HG02885 (cell line): Measurements from ENCODE around the gene LRIG1.

Source experiments
- ATAC-seq: cut with Tn5 transposase; IDR thresholded peaks from one replicate; pipeline ENCODE4 v1.9.1; 2021; ENCODE audit warnings: mild to moderate bottlenecking; ENCODE audit not compliant: unreplicated experiment, poor library complexity

Gene LRIG1

DNA sequence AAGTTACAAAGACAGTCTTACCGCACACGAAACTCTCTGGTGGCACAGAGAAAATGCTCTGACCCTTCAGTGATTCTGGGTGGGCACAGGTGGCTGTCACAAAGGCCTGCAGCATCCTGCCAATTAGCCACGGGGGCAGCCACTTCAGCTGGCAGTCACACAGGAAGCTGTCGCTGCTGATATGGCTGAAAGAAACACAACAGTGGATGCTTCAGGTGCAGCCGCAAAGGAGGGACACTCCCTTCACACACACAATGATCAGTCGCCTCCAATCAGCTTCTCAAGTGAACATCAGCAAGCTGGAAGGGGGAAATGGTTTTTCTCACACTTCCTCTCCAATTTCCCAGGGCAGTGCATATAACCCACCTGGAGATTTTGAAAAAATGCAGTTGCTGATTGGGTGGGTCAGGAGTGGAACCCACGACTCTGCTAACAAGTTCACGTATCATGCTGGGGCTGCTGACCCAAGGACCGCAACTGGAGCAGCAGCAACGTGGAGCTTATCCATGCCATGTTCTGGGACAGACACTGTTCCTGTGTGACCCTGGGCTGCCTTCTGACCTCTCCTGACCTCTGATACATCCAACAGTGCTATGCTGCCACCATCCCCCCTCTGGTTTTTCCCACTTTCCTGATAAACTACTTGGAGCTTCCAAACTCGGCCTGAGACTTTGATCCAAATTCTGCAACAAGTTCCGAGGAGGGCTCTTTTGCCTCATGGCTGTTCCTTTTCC is 106.6 kb downstream of the LRIG1 start:
- peak; percentile 58 for ATAC-seq

DNA sequence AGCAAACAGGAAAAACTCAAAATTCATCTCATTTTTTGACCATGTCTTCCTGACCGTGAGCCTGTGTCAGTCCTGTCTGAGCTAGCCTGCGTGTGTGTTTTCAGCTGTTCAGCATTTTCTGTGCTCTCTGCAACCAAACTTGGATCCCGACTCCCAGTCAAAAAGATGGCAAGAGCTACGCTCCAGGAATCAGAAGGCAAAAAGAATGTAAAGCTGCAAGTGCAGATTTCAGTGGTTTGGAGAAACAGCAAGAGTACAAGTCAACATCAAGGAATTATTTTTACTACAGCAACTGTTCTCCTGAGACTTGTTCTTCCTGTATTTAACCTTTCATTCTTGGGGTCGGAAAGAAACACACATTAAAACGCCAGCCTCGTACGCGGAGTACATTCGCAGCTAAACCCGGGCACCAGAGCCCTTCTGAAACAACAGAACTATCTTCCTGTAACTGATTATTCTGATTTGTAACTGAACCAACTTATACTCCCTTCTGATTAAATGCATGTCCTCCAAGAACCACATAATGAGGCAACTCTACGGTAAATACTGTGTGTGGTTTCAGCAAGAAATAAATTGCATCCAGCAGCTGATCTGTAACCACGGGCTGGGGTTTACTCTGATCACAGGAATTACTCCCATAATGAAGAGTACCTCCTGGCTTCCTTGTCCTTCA is 107.4 kb downstream of the LRIG1 start:
- peak; percentile 8 for ATAC-seq

DNA sequence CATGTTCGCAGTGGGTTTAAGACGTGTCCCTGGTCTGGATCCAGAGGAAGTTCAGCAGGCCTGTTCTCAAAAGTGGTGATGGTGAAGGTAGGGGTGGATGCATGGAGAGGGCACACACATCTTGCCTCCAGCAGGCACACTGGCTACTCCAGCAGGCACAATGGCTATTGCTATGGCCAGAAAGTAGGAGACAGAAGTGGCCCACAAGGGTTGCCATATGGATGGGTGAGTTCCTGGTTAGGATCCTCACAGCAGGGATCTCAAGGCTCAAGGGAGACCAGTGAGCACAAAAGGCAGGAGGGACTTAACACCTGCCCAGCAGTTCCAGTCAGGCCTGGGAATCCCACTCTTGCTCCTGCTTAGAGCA is 107.9 kb downstream of the LRIG1 start:
- ATAC-seq: no peak

DNA sequence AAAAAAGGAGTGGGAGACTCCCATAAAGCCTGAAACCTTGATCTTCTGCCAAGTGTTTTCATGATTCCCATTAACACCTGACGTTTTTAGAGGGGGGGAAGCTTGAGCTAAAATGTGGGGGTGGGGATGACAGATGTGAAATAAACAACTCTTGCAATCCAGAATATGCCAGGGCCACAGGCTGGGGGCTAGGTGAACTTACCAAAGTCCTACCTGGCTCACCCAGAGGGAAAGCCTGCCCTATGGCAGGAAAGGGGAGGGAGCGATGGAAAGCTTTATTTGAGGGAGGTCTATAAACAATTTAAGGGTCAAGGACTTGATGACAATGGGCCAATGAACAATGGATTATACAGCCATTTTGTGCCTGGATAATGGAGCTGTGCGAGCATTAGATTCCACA is 108.3 kb downstream of the LRIG1 start:
- no peak for ATAC-seq

DNA sequence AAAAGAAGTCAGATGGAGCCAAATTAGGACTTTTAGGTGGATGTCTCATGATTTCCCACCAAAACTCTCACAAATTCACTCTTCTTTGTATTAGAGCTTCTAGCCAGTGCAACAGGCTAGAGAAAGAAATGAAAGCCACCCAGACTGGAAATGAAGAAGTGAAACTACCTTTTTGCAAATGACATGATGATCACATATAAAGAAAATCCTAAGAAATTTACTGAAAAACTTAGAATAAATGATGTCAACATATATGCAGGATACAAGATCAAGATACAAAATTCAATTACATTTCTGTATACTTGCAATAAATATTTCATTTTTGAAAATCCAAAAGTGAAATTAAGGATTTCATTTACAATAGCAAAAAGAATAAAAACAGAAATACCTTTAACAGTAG is 110.8 kb downstream of the LRIG1 start:
- peak; percentile 54 for ATAC-seq

DNA sequence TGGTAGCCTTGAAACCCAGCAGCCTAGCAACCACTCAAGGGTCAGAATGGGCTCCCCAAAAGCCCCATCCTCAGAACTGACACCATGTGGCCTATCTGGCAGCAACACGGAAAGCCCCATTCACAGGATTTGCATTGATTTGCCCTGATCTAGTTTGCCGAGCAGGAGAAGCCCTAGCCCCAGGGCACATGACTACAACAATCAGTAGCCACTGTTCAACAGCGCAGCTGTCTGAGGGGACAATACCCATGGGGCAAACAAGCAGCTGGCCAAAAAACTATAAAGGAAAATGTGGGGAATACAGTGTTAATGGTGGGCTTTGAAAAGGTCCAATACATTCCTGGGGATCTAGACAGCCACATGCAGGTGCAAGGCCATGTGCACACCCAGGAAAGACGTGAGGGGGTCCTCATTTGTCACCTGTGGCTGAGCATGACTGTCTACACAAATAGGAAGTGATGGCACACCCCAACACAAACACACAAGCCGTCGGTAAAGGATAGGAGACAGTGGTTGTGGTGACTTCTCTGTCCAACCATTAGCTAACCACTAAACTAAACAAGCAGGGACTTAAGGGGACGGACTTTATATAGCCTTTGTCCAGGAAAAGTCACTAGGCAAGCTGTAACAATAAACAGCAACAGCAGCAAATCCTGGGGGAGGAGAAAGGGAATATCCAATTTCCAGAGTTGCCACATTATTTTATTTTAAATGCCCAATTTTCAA is 113.7 kb downstream of the LRIG1 start:
- peak; percentile 46 for ATAC-seq

DNA sequence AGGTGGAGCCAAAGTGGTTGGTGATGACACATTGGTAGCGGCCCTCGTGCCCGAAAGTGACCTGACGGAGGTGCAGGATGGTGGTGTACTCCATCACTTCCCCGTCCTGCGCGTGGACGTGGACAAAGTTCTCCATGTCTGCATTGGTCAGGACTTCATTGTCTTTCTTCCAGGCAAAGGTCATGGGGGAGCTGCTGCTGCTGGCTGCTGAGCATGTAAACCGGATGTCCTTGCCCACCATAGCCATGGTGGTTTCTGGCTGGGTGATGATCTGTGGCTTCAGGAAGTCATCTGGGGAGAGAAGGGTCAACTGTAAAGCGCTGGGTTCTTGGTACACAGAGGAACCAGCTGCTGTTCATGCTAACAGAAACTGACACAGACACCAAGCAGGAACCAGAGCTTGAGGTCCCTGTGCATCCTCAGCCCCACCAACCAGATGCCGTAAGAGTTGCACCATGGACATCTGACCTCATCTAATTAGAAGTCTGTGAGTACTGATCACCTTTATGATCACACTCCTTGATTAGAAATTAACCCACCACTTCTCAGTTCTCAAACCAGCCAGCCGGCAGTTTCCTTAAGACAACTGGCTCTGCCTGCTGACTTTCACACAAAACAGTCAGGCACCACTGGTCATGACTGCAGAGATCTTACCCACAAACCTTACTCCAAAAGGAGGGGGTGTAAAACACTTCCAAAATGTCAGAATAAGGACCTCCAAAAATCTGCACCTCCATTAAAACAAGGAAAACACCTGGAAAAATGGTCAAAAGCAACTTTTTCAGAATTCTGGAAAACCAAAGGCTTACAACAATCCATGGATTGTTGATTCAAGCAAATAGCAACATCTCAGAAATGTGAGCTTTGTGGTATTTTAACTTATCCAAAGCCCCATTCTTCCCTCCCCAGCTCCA is 114.6 kb downstream of the LRIG1 start:
- peak; percentile 75 for ATAC-seq

DNA sequence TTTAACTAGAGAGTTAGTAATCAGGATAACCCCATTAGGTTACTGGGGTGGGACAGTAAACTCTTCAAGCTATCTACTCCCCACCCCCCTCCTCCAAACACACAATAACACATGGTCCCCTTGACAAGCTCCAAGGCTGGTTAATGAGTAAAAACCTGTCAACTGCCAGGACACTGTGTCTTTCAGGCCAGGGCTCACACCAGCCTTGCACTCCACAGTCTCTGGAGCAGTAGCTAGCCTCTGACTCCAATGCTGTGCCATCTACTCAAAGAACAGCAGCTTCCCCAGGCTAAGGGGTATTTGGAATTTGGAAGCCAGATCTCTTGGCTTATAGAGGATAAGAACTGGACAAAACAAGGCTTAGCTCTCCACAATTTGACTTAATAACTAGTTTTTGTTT is 115.8 kb downstream of the LRIG1 start:
- ATAC-seq: no peak

DNA sequence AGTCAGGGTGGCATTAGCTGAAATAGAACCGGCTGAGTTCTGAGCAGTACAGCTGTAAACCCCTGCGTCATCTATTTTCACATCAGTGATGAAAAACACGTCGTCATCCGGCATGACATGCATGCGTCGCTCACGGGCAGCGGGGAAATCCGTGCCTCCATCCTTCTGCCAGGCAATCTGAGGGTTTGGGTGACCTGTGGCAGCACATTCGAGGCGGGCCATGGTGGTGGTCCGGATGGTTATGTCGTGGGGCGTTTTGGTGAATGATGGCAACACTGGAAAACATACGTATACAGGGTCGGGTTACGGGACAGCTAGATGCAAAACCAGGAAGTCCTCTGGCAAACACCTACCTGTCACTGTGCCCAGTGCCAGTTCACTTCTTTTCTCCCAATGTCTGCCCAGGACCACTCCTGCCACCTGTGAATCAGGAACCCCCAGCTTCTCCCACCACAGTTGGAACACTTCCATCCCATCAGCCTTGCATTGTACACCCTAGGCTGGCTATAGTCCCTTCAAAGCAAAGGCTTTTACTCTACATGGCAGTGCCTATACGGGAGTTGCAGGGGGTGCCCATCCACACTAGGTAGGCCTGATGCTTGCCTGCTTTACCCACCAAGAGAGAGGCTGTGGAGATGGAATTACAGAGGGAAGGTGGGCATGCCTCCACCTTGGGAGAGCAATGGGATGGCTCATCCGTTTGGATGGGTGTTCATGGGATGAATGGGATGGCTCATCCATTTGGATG is 116.7 kb downstream of the LRIG1 start:
- no peak for ATAC-seq

DNA sequence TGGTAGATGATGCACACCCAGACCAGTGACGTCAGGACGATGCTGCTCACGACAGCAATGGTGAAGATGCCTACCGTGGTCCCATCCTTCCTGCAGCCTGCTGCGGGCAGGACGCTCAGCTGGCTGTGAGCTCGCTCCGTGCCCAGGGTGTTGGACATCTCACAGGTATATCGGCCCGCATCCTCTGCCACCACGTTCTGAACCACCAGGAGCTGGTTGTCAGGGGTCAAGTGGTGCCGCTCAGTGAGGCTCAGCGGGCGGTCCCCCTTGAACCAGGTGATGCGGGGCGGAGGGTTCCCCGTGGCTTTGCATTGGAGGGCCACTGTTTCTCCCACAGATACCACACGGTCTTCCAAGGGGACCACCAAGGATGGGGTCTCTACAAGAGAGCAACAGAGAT is 117.8 kb downstream of the LRIG1 start:
- ATAC-seq: no peak

DNA sequence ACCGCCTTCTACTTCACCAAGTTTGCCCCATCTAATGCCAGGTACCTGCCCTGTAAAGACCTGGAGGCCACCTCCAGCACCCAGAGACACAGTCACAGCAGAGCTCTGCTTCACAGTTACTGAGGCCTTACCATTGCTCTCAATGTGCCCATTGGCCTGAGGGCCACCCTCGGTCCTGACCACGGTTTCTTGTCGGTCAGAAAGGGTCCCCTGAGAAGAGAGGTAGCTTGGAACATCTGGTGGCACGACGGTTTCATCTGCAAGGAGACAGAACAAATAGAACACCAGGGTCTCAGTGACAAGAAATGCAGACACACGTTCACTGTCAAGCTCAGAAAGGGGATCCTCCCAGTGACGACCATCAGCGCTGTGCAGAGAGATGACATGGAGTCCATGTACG is 118.7 kb downstream of the LRIG1 start:
- no peak for ATAC-seq

DNA sequence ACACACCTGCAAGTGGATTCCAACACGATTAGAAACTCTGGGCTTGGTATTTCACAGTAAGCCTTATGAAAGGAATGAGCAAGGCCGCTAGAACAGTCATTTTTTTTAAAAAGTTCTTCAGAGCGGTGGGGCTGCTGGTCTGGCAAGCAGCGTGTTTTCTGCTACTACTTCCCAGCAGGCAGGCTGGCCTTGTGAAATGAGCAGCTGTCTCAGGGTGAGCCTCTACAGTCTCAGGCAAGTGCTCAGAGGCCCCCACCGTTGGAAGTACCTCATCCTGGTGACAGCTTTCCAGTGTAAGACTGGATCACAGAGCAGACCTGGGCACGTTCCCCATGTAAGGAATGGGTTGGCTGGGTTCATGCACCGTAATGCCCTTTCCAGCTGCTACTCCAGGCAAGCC is 119.2 kb downstream of the LRIG1 start:
- ATAC-seq: no peak

DNA sequence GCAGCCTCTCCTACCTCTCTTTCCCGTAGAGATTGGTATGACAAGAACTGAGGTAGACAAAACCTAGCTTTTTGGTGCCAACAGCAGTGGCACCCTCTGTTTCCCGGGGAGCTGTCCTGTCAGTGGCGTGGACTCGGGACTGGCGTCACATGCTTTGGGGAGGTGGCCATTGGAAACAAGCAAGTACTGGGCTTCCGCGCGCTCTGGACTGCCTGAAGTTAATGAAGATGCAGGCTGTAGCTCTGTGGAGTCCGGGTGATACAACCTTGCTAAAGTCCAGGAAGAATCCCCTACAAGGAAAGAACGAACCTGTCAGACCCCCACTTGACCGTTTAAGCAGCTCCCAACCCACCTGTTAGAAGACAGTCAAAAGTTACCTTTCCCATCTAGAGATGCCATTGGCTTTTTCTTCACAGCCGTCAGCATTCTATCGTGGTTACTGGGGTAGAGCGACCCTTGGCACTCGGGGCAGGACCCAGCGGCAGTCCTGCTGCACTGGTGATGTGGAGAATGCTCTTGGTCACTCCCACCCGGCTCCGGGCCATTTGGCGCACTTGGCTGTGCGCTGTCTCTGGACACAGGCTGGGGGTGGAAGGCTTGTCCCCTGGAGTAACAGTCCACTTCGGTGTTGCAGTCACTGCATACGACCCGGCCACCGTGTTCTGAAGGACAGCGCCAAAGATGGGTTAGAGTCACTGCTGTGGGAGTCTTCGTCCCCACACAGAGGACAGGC is 120.5 kb downstream of the LRIG1 start:
- ATAC-seq: no peak

DNA sequence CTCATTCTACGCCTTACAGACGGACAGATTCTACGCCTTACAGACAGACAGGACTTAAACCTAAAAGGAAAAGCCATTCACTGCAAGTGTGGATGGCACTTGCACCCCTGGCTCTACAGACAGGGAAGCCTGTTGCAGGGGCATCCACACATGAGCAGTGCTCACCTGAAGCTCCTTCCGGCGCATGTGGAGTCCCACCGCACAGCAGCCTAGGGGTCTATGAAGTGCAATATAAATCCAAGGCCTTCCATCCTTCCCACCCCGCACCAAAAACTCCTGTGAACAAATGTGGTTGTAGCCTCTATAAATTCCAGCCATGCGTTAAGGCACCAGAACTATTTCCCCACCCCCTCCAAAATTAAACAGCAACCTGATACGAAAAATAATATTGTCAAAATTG is 121.3 kb downstream of the LRIG1 start:
- ATAC-seq: no peak

DNA sequence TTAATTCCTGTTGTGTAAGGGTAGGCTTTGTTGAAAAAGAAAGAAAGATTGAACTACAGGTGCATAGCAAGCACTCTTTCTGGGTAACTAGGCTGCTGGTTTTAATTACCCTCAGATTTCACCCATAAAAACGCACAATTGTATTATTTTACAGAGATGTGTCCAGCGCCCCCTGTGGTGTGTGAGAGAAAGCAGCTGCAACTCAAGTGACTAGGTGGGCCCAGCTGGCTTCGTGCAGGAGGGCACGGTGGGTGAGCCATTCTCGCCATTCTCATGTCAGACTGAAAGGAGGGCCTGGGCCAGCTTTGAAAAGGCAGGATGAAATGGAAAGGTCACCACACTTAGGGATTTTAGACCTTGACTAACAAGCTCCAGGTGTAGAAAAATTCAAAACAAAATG is 122.6 kb downstream of the LRIG1 start:
- no peak for ATAC-seq

DNA sequence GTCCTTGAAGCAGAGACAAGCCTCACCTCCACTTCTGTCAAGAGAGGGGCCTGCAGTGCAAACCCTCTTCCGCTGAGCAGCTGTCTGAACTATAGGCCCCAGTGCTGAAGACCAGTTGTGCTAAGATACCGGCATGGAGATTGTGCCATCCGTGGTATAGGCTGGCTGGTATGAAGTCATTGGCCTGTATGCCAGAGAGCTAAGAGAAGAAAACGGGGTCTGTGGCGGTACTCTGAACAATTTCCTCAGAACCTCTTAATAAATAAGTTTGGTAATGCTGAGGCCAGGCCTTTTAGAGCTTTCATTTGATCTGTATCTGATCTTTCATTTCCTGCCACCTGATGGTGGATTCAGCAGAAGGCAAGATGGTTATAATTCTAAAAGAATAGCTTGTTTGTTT is 123.0 kb downstream of the LRIG1 start:
- ATAC-seq: no peak

DNA sequence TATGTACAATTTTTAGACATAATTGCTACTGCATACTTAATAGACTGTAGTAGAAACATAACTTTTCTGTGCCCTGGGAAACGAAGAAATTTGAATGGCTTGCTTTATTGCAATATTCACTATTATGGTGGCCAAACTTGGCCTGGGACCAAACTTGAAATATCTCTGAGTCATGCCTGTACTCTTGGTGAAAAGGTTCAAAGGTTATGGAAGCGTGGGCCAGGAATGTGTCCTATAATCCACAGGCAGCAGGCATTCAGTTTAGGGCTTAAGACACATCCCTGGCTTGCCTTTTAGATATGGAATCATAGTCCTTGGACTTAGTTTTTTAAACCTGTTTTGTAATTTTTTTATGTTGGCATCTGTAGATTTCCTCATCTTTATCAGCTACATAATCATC is 124.3 kb downstream of the LRIG1 start:
- no peak for ATAC-seq

DNA sequence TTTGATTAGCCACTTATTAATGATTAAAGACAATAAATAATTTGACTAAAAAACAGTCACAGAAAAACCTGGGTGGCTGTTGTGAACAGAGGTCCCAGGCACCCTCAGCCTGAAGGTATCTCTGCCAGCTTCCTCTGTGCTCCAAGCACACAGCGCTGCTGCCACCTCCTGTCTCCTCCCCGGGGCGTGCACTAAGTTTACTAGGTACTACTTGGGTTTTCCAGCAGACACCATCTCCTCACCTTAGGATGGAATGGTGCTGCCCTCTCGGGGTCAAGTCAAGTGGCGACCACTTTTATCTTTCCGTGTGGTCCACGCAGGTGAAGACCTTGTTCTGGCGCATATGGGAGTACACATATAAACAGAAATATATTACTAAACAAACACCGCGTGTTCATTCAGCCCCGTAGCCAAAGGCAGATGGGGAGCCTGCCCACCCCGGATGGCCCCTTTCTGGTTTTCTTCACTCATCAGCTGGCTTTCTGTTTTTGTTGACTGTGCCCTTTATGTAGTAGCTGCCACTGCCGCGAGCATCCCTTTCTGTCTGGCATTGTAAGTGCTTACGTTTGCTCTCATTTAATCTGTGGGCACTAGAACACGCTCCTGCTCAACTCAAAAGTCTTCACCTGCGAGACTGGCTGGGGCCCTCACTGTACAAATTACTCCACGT is 128.0 kb downstream of the LRIG1 start:
- ATAC-seq: no peak

DNA sequence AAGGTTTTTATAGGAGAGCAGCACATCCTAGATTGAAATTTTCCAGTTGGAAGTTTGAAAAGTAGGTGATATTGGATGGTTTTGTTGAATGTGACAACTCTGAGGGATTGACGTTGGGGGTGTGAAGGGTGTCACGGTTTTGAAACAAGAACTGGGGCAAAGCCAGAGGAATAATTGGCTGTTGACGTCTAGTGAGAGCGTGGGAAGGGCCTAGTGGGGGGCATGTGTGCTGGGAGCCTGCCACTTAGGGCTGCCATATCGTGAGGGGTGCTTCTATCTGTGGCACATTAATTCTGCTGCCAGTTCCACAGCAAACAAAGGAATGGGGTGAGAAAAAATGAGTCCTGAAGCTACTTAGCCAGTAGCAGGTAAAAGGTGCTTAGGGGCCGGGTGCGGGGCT is 129.4 kb downstream of the LRIG1 start:
- ATAC-seq: no peak
